Activated CD4-positive, alpha-beta T cell treated with anti-CD3 and anti-CD28 coated beads, Interleukin-2, amount 50 U/mL, for 24 hours (primary cell): ENCODE measurements around the gene SULT1C2.
"Not testable (repeated sequence)": the region's sequence is repeated elsewhere in the genome, so short reads cannot be mapped to it uniquely, and the experiment has no call there.

Source experiments
- DNase-seq, 2 donors: peaks; one replicate each; pipeline ENCODE4 v3.0.0-alpha.2; 2020; ENCODE audit warnings: low read depth in 1 of 2, low spot score in 1 of 2

The SULT1C2 gene

DNA sequence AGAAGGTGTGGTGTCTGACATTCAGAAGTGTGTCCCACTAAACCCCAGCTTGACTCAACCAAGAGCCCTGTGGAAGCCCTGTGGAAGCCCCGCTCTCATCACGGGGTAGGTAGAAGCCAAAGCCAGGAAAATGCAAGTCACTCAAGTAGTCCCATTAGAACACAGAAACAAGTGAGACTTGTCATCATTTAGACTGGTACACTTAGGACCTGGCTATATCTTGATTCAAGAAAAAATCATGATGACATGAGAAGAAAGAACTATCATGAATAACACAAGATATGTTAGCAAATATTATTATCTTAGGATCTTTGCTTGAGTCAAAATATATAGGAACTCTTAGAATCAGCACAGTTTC lies 60.9 kb downstream of the SULT1C2 start:
- DNase-seq, result no peak

- no peak for DNase-seq
Measured at GRCh38 chr2:108351889-108352288, 63.2 kb downstream of the SULT1C2 start.

- DNase-seq, result no peak
Measured at GRCh38 chr2:108354136-108354535, 65.4 kb downstream of the SULT1C2 start.

GRCh38 chr2:108355906-108356734 lies 67.4 kb downstream of the SULT1C2 start:
- DNase-seq, result no peak

DNA sequence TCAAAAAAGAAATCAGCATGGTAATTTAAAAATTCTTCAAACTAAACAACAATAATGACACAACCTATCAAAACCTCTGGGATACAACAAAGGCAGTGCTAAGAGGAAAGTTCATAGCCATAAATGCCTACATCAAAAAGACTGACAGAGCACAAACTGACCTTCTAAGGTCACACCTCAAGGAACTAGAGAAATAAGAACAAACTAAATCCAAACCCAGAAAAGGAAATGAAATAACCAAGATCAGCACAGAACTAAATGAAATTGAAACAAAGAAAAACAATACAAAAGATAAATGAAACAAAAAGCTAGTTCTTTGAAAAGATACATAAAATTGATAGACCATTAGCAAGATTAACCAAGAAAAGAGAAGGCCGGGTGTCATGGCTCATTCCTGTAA lies 70.6 kb downstream of the SULT1C2 start:
- not testable (repeated sequence) for DNase-seq
